ENCODE results near the gene AQP6.

AQP6 gene, protein sequence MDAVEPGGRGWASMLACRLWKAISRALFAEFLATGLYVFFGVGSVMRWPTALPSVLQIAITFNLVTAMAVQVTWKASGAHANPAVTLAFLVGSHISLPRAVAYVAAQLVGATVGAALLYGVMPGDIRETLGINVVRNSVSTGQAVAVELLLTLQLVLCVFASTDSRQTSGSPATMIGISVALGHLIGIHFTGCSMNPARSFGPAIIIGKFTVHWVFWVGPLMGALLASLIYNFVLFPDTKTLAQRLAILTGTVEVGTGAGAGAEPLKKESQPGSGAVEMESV

DNA sequence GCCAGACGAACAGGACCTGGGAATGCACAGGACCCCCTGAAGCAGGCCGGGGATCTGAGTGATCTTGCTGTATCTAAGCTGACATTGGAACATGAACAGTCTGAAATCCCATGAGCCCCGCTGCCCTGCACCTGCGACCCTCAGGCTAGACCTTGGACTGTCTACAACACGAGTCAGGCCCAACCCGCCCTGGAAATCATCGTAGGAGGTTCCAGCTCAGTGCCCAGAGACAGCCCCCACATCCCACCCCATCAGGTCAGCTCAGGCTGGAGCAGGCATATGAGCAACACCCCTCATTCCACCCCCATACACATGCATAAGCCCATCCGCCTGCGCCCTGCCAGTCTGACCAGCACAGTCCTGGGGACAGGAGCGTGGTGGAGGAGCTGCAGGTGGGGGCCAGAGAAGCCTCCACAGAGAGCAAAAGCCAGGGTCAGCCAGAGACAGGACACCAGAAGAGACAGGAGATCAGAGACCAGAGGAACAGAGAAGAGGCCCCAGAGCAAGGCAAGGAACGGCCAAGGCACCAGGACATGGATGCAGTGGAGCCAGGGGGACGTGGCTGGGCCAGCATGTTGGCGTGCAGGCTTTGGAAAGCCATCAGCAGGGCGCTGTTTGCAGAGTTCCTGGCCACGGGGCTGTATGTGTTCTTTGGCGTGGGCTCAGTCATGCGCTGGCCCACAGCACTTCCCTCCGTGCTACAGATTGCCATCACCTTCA lies at the start of gene AQP6:
TSS of gene AQP6 (plus strand) at position 307 of the 720 bp plus-strand sequence. CDS start at position 534, 227 bp downstream.
- no peak for TF ChIP-seq GATA3 (IDR thresholded peaks at IDR 0.05; ENCODE audit: low read depth, low read length)
- no peak for TF ChIP-seq GATA2 (IDR thresholded peaks at IDR 0.05; ENCODE audit: low read depth, low read length)

- TF ChIP-seq GATA2 (IDR thresholded peaks at IDR 0.05; ENCODE audit: low read depth, low read length) (no peak), GATA3 (IDR thresholded peaks at IDR 0.05; ENCODE audit: low read depth, low read length) (no peak)
These were observed 49.6 kb upstream of the AQP6 start for GRCh38 chr12:49923035-49923644.

- no peak for TF ChIP-seq GATA3 (IDR thresholded peaks at IDR 0.05; ENCODE audit: low read depth, low read length)
- no peak for TF ChIP-seq GATA2 (IDR thresholded peaks at IDR 0.05; ENCODE audit: low read depth, low read length)
These were observed 48.7 kb upstream of the AQP6 start for GRCh38 chr12:49923880-49924556.

DNA sequence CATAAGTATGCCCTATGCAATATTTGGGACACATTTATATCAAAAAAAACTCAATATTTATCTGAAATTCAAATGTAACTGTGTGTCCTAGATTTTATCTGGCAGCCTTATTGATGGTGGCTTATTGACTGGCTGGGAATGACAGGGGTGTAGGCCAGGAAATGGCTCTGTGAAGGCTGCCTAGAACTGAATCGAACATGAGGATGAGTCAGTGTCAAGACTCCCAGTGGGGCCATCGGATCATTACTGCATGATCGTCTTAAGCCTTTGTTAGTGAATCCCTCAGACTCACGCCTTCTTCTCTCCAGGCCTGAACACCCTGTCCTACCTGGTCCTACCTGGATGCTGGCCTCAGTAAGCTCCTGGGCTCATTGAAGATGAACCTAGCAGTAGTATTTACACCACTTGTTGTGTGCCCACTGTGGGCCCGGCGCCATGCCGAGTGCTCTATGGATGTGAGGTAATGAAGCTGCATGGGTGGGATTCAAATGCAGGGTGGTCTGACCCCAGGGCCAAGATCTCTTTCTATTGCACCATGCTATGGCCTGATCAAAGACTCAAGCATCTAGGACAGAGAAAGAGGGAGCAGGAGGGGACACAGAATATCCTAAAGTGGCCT lies 48.0 kb upstream of the AQP6 start:
- no peak for TF ChIP-seq GATA2 (IDR thresholded peaks at IDR 0.05; ENCODE audit: low read depth, low read length)
- TF ChIP-seq GATA3 (IDR thresholded peaks at IDR 0.05; ENCODE audit: low read depth, low read length): no peak

- TF ChIP-seq GATA3 (IDR thresholded peaks at IDR 0.05; ENCODE audit: low read depth, low read length) (no peak), GATA2 (IDR thresholded peaks at IDR 0.05; ENCODE audit: low read depth, low read length) (no peak)
These were observed 47.1 kb upstream of the AQP6 start for GRCh38 chr12:49925433-49926204.

DNA sequence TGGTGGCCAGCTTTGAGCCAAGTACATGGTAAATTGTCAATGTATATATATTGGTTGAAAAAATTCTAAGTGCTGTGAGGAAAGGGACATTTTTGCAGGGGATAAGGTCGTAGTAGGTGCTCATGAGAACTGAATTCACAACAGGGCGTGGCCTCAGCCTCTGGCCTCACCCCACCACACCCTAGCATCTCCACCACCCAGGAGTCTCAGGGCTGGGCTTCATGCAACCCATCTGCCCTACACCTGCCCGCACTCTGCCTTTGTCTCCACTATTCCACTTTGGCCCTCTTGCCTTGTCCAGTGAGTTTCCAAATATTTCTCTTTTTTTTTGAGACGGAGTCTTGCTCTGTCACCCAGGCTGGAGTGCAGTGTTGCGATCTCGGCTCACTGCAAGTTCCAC lies 44.3 kb upstream of the AQP6 start:
- TF ChIP-seq GATA2 (IDR thresholded peaks at IDR 0.05; ENCODE audit: low read depth, low read length): no peak
- TF ChIP-seq GATA3 (IDR thresholded peaks at IDR 0.05; ENCODE audit: low read depth, low read length): no peak

DNA sequence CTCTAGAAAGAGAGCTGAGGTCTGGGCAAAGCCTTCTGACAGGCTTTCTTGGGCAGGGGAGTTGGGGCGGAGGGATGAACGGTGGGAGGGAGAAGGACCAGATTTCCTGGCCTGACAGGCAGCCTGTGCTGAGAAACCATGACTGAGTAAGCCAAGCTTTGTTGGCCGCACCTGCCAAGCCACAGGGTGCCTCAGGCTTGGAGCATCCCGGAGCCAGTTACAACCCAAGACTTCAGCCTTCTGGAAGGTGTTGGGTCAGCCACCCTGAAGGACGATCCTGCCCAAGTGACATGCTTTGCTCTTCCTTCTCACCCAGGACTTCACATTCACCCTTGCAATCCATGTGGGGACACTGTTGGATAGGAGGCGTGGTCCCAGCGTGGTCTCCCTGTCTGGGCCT lies 43.2 kb upstream of the AQP6 start:
- TF ChIP-seq GATA2 (IDR thresholded peaks at IDR 0.05; ENCODE audit: low read depth, low read length) (no peak), GATA3 (IDR thresholded peaks at IDR 0.05; ENCODE audit: low read depth, low read length) (no peak)

GRCh38 chr12:49930515-49931288 lies 42.0 kb upstream of the AQP6 start:
- TF ChIP-seq GATA2 (IDR thresholded peaks at IDR 0.05; ENCODE audit: low read depth, low read length) (no peak), GATA3 (IDR thresholded peaks at IDR 0.05; ENCODE audit: low read depth, low read length) (no peak)

DNA sequence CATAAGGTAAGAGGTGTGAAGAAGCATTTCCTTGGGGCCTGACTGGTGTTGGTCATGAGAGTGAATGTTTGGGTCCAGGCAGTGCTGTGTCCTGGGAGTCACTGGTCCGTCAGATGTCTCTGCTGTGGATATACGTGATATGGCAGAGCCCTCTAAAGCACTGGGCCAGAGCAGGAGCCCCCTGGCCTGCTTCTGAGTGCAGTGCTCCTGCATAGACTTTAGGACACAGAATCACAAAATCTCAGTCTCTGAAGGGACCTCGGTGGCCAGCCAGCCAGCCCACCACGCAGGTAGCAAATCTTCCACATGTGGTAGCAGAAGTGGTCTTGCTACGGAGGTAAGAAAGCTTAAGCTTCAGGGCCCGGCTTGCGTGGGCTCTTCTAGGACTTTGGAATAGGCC lies 40.7 kb upstream of the AQP6 start:
- TF ChIP-seq GATA2 (IDR thresholded peaks at IDR 0.05; ENCODE audit: low read depth, low read length) (no peak), GATA3 (IDR thresholded peaks at IDR 0.05; ENCODE audit: low read depth, low read length) (no peak)

- TF ChIP-seq GATA3 (IDR thresholded peaks at IDR 0.05; ENCODE audit: low read depth, low read length) (no peak), GATA2 (IDR thresholded peaks at IDR 0.05; ENCODE audit: low read depth, low read length) (no peak)
These were observed 40.1 kb upstream of the AQP6 start for GRCh38 chr12:49932533-49933130.

DNA sequence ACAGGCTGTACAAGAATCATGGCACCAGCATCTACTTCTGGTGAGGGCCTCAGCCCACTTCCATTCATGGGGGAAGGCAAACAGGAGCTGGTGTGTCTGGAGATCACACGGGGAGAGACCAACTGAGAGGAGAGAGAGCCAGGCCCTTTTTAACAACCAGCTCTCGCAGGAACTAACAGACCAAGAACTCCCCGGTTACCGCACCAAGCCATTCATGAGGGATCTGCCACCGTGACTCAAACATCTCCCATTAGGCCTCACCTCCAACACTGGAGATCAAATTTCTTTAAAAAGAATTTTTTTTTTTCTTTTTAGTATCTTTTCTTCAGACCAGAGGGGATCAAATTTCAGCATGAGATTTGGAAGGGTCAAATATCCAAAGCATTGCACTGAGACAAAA lies 39.0 kb upstream of the AQP6 start:
- TF ChIP-seq GATA3 (IDR thresholded peaks at IDR 0.05; ENCODE audit: low read depth, low read length) (no peak), GATA2 (IDR thresholded peaks at IDR 0.05; ENCODE audit: low read depth, low read length) (no peak)

DNA sequence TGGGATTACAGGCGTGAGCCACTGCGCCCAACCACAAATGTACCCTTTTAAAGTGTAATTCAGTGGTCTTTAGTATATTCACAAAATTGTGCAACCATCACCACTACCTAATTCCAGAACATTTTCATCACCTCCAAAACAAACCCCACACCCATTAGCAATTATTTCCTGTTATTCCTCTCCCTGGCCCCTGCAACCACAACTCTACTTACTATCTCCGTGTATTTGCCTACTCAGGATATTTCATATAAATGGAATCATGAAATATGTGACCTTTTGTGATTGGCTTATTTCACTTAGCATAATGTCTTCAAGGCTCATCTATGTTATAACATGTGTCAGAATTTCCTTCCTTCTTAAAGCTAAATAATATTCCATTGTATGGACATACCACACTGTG lies 38.2 kb upstream of the AQP6 start:
- TF ChIP-seq GATA2 (IDR thresholded peaks at IDR 0.05; ENCODE audit: low read depth, low read length): no peak
- TF ChIP-seq GATA3 (IDR thresholded peaks at IDR 0.05; ENCODE audit: low read depth, low read length): no peak

Measured in SH-SY5Y (cell line).